BJ (cell line): Measurements from ENCODE around the gene PRX. TPM values are rescaled to one million over a fixed set of nuclear protein-coding genes. Genes with fewer than 3 reads are reported as not detected.

Experiments
- CTCF ChIA-PET: fragments of 350-600 bp; formaldehyde crosslinking; extraction: SDS; loops from one replicate; lab custom pipeline; 2021; ENCODE audit warnings: antibody characterized with exemption, inconsistent platforms; lab: Yijun Ruan, JAX
- POLR2A ChIA-PET: fragments of 300-600 bp; sonication (Branson Sonifier 250); formaldehyde crosslinking; extraction: SDS; loops from one replicate; lab custom pipeline; 2021; ENCODE audit warnings: antibody characterized with exemption; lab: Charles Lee
- DNase-seq: peaks from one replicate; pipeline ENCODE4 v3.0.0-alpha.2; 2011; ENCODE audit warnings: low read depth
- H3K27me3 ChIP-seq: 2 replicates; pipeline ENCODE4 v1.6.0; 2011; ENCODE audit warnings: low read length; ENCODE audit not compliant: control insufficient read depth, insufficient read depth
- H3K36me3 ChIP-seq: 2 replicates; pipeline ENCODE4 v1.5.1; 2011; ENCODE audit warnings: low read length; ENCODE audit not compliant: control insufficient read depth, insufficient read depth
- H3K4me3 ChIP-seq: 2 replicates; pipeline ENCODE4 v1.5.1; 2011; ENCODE audit warnings: low read depth, mild to moderate bottlenecking, control low read depth, low read length
- CTCF ChIP-seq: IDR thresholded peaks from 2 replicates; pipeline ENCODE4 v1.5.1; 2011; ENCODE audit warnings: low read depth, mild to moderate bottlenecking, control low read depth, inconsistent platforms, low read length, moderate library complexity; ENCODE audit not compliant: insufficient read depth
- polyA plus RNA-seq: library from polyadenylated mRNA; depleted of rRNA; stranded (reverse); fragments of >200 nt; gene quantifications from 2 replicates; pipeline ENCODE4 v1.2.3, GENCODE V29; 2011

The PRX gene
- polyA plus RNA-seq, 1 experiment, result 2.4 TPM

GRCh38 chr19:40414542-40415535 is 1.7 kb upstream of the PRX start:
- ChIA-PET POLR2A (no interaction called here), CTCF (interaction anchor here (0.7 to 2.6 kb wide), 3 partner anchors 49 to 220 kb away, joined by 3 to 9 read pairs (median 7); no protein-coding TSS in a partner anchor)
- no peaks in the 10 kb centered on the region for H3K27me3 ChIP-seq
- H3K36me3 ChIP-seq, result no peaks in the 10 kb centered on the region
- no peak overlapping the region for H3K4me3 ChIP-seq
- no peak for TF ChIP-seq CTCF
- no peak for DNase-seq

GRCh38 chr19:40412866-40413265 is 312 bp downstream of the PRX start:
- ChIA-PET POLR2A (no interaction called here), CTCF (interaction anchor here (0.6 to 2.9 kb wide), 6 partner anchors 8 to 141 kb away, joined by 3 to 20 read pairs (median 4); partner anchors contain the start of gene SERTAD1)

DNA sequence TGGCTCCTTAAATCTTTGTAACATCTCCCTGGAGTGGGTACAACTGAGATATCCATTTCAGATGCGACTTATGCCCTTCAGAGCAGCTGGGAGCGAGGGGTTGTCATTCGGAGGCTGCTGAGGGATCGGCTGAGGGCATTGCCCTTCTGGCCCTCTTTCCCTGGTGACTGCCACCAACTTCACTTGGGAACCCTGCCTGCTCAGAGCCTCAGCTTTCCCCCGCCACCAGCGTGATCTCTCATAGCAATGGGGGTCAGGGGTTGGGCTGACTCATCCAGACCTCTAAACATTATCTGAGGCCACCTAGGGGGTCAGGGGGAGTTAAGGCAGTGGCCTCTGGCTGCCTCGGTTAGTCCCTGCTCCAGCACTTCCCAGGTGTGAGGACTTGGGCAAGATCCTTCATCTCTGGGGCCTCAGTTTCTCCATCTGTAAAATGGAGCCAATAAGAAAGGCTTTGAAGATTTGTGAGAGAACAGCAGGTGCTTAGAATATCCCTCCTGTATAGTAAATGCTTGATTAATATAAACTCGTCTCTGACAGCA is 1.1 kb downstream of the PRX start:
- ChIA-PET CTCF (interaction anchor here (1.1 to 2.9 kb wide), 4 partner anchors 8 to 52 kb away, joined by 3 to 20 read pairs (median 6); partner anchors contain the start of gene SERTAD1), POLR2A (no interaction called here)
- Histone ChIP-seq H3K4me3 (no peak overlapping the region), H3K27me3 (no peaks in the 10 kb centered on the region), H3K36me3 (no peaks in the 10 kb centered on the region)
- DNase-seq, result no peak
- no peak for TF ChIP-seq CTCF

More at GRCh38 chr19:40412866-40413265, 312 bp downstream of the PRX start:
- no peaks in the 10 kb centered on the region for H3K36me3 ChIP-seq
- no peak for DNase-seq
- no peaks in the 10 kb centered on the region for H3K27me3 ChIP-seq
- no peak overlapping the region for H3K4me3 ChIP-seq
- no peak for TF ChIP-seq CTCF

GRCh38 chr19:40411125-40411842 is 1.9 kb downstream of the PRX start:
- Histone ChIP-seq H3K27me3 (no peaks in the 10 kb centered on the region), H3K4me3 (no peak overlapping the region), H3K36me3 (no peaks in the 10 kb centered on the region)
- no peak for TF ChIP-seq CTCF
- POLR2A ChIA-PET, result no interaction called here
- DNase-seq, result no peak
- CTCF ChIA-PET, result interaction anchor here (2.7 to 2.9 kb wide), 2 partner anchors 9 to 13 kb away, joined by 7 to 20 read pairs; no protein-coding TSS in a partner anchor
